HFF-Myc (cell line): ENCODE data around the gene ITFG2.
A peak's percentile ranks its signal among the peaks of the same experiment; 100 is the strongest.

Experiments
- DNase-seq: peaks from one replicate; pipeline ENCODE4 v3.0.0-alpha.2; 2011; ENCODE audit warnings: low read depth; ENCODE audit errors: extremely low read depth
- H3K4me3 ChIP-seq: replicated peaks from 2 replicates; pipeline ENCODE4 v1.5.1; 2011; ENCODE audit warnings: low read depth, mild to moderate bottlenecking, control low read depth, low read length
- CTCF ChIP-seq: IDR thresholded peaks from 2 replicates; pipeline ENCODE4 v1.5.1; 2012; ENCODE audit warnings: mild to moderate bottlenecking, low read depth, low read length, control low read depth; ENCODE audit errors: missing control alignments

ITFG2 gene

GRCh38 chr12:2804393-2805142 is 7.9 kb upstream of the ITFG2 start:
- TF ChIP-seq CTCF = no peak
- no peak for DNase-seq

DNA sequence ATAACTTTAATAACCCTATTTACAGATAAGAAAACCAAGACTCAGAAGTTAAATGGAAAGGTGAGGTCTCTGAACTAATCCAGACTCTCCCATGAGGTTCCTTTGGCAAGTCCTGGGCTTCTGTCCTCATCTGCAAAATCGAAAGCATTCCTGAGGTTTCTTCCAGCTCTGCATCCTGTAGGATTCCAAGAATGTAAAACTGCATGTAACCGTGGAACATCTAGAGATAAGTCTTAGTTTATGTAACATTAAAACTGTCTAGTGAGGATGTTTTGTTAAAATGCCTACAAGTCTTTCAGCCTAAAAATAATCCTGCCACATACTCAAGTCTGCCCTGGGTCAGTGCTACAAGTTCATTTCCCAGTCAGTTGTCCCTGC is 7.3 kb upstream of the ITFG2 start:
- no peak for TF ChIP-seq CTCF
- DNase-seq = no peak
- H3K4me3 ChIP-seq = no peak overlapping the region

More at GRCh38 chr12:2804393-2805142, 7.9 kb upstream of the ITFG2 start:
- H3K4me3 ChIP-seq = no peak overlapping the region

DNA sequence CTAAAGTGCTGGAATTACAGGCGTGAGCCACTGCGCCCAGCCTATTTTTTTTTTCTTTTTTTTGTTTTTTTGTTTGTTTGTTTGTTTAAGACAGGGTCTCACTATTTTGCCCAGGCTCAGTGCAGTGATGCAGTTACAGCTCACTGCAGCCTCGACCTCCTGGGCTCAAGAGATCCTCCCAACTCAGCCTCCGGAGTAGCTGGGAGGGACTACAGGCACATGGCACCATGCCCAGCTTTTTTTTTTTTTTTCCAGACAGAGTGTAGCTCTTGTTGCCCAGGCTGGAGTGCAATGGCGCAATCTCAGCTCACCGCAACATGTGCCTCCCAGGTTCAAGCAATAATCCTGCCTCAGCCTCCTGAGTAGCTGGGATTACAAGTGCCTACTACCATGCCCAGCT is 5.8 kb upstream of the ITFG2 start:
- DNase-seq = no peak
- H3K4me3 ChIP-seq = no peak overlapping the region
- no peak for TF ChIP-seq CTCF

DNA sequence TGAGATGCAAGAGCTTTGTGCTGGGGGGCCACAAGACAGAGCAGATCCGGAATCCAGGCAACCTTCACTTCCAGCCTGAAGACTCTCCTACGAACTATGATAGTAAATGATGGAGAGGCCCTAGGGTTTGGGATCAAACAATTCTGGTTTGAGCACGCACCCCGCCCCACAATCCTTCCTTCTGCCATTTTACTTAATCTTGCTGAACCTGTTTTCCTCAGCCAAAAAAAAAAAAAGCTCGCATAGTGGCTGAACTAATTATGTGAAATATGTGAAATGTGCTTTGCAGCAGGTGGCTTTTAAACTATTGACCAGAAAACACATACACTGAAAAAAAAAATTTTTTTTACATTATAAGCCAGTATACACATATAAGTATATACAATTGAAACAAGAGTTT is 667 bp upstream of the ITFG2 start:
- TF ChIP-seq CTCF = no peak
- no peak for DNase-seq
- peak overlapping the region; percentile 75; the same call in 1 of the 2 replicates for H3K4me3 ChIP-seq

- TF ChIP-seq CTCF = peak; percentile 76
- DNase-seq = no peak
- H3K4me3 ChIP-seq = peak overlapping the region; percentile 75
Measured at GRCh38 chr12:2813214-2814185, 1.0 kb downstream of the ITFG2 start.

DNA sequence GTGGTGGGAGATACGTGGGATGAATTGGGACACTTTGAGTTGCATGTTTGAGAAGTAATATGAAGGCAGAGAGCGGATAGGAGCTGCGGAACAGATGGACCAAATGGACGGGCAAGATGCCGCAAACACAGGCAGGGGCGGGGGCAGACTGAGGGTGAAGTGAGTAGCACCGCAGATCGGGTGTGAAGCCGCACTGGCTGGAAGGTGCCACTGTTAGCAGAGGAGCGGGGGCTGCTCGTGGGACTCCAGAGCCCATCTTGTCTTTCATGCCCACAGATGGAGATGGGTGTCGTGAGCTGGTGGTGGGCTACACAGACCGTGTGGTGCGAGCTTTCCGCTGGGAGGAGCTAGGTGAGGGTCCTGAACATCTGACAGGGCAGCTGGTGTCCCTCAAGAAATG is 7.3 kb downstream of the ITFG2 start:
- no peak for DNase-seq
- H3K4me3 ChIP-seq = no peak overlapping the region
- no peak for TF ChIP-seq CTCF
